CD4-positive, CD25-positive, alpha-beta regulatory T cell (primary cell): Measurements from ENCODE around the gene TRIM68. TPM values are rescaled to one million over a fixed set of nuclear protein-coding genes. Genes with fewer than 3 reads are reported as not detected.

Experiments used
- ATAC-seq, 2 donors: fragments of 150-1000 bp; cut with Tn5 transposase; one replicate each; pipeline ENCODE4 v1.10.0; 2021; ENCODE audit warnings: low read depth in 2 of 2, moderate number of reproducible peaks in 2 of 2, moderate library complexity in 1 of 2
- DNase-seq, 3 donors: peaks; one replicate each; pipeline versions ENCODE4 v3.0.0 to v3.0.0-alpha.2; 2012 to 2022; ENCODE audit warnings: mixed read lengths in 1 of 3
- H3K27ac ChIP-seq: one replicate; pipeline ENCODE4 v1.7.0; 2013; ENCODE audit warnings: mild to moderate bottlenecking, low read length; ENCODE audit not compliant: insufficient read depth, poor library complexity, severe bottlenecking
- H3K27me3 ChIP-seq: one replicate; pipeline ENCODE4 v1.7.0; 2013; ENCODE audit warnings: low read length; ENCODE audit not compliant: control insufficient read depth, insufficient read depth
- H3K36me3 ChIP-seq: one replicate; pipeline ENCODE4 v1.7.0; 2013; ENCODE audit warnings: mild to moderate bottlenecking, low read length, moderate library complexity; ENCODE audit not compliant: control insufficient read depth, insufficient read depth
- H3K4me1 ChIP-seq: 2 replicates; pipeline ENCODE4 v1.7.0; 2013; ENCODE audit warnings: mild to moderate bottlenecking, low read length; ENCODE audit not compliant: insufficient read depth, control insufficient read depth, poor library complexity, severe bottlenecking
- H3K4me3 ChIP-seq: one replicate; pipeline ENCODE4 v1.7.0; 2013; ENCODE audit warnings: low read depth, mild to moderate bottlenecking, low read length, moderate library complexity
- H3K9me3 ChIP-seq, 2 experiments: 1 replicate in 1 of 2; 2 replicates in 1 of 2; pipeline ENCODE4 v1.7.0; 2013; ENCODE audit warnings: low read length in 2 of 2, mild to moderate bottlenecking in 1 of 2, moderate library complexity in 1 of 2; ENCODE audit not compliant: control insufficient read depth in 2 of 2
- H3K27ac Mint-ChIP-seq, 3 donors: one replicate each; pipeline ENCODE4 v1.8.0; 2020 to 2022; ENCODE audit warnings: mild to moderate bottlenecking in 3 of 3, mixed read lengths in 3 of 3, moderate library complexity in 2 of 3
- H3K27me3 Mint-ChIP-seq: one replicate; pipeline ENCODE4 v1.8.0; 2022; ENCODE audit warnings: mild to moderate bottlenecking, mixed read lengths
- H3K36me3 Mint-ChIP-seq: one replicate; pipeline ENCODE4 v1.8.0; 2020; ENCODE audit warnings: mixed read lengths
- H3K4me1 Mint-ChIP-seq, 4 donors: one replicate each; pipeline ENCODE4 v1.8.0; 2020 to 2022; ENCODE audit warnings: mixed read lengths in 4 of 4, mild to moderate bottlenecking in 1 of 4
- H3K4me3 Mint-ChIP-seq, 4 donors: one replicate each; pipeline ENCODE4 v1.8.0; 2020 to 2022; ENCODE audit warnings: mild to moderate bottlenecking in 4 of 4, mixed read lengths in 4 of 4, moderate library complexity in 3 of 4
- H3K9me3 Mint-ChIP-seq, 7 donors: one replicate each; pipeline ENCODE4 v1.8.0; 2020 to 2022; ENCODE audit warnings: mixed read lengths in 7 of 7, mild to moderate bottlenecking in 3 of 7, moderate library complexity in 2 of 7
- polyA plus RNA-seq, 4 donors: library from polyadenylated mRNA; unstranded; fragments of 300-500 nt; fragmentation: Illumina TruSeq; gene quantifications; one replicate each; pipeline ENCODE4 v1.2.3, GENCODE V29; 2021
- total RNA-seq: library from RNA; stranded (reverse); gene quantifications from one replicate; pipeline ENCODE4 v1.2.3, GENCODE V29; 2022

Gene TRIM68
- total and polyA plus RNA-seq, 5 donors from 2014 or later = 10.1 to 22.3 (median 17.9) TPM

GRCh38 chr11:4619514-4619913, 11.5 kb upstream of the TRIM68 start:
- peaks cover 16% of the 10 kb centered on the region for H3K27me3 ChIP-seq
- Mint-ChIP-seq H3K27ac (no peak overlapping the region), H3K4me3 (no peak overlapping the region), H3K27me3 (peaks cover 14% of the 10 kb centered on the region), H3K36me3 (no peaks in the 10 kb centered on the region), H3K4me1 (no peaks in the 10 kb centered on the region), H3K9me3 (no peaks in the 10 kb centered on the region)
- H3K4me1 ChIP-seq = no peaks in the 10 kb centered on the region
- no peaks in the 10 kb centered on the region for H3K36me3 ChIP-seq
- no peak for ATAC-seq
- H3K9me3 ChIP-seq = no peaks in the 10 kb centered on the region
- no peak overlapping the region for H3K27ac ChIP-seq
- no peak for DNase-seq
- no peak overlapping the region for H3K4me3 ChIP-seq

- ATAC-seq (no peak), DNase-seq (no peak)
- no peaks in the 10 kb centered on the region for H3K4me1 Mint-ChIP-seq
- no peak overlapping the region for H3K27ac Mint-ChIP-seq
- Histone ChIP-seq H3K27me3 (peaks cover 13% of the 10 kb centered on the region), H3K4me3 (no peak overlapping the region), H3K36me3 (no peaks in the 10 kb centered on the region), H3K27ac (no peak overlapping the region), H3K9me3 (no peaks in the 10 kb centered on the region), H3K4me1 (no peaks in the 10 kb centered on the region)
- no peaks in the 10 kb centered on the region for H3K36me3 Mint-ChIP-seq
- H3K9me3 Mint-ChIP-seq = peaks cover 0 to 1% (median 0%) of the 10 kb centered on the region in 7 donors
- peaks cover 7% of the 10 kb centered on the region for H3K27me3 Mint-ChIP-seq
- no peak overlapping the region for H3K4me3 Mint-ChIP-seq
Measured at GRCh38 chr11:4615856-4616444, 7.9 kb upstream of the TRIM68 start.

GRCh38 chr11:4611986-4612385, 4.0 kb upstream of the TRIM68 start:
- peaks cover 0 to 1% (median 0%) of the 10 kb centered on the region in 7 donors for H3K9me3 Mint-ChIP-seq
- H3K27me3 Mint-ChIP-seq = peaks cover 7% of the 10 kb centered on the region
- no peak for ATAC-seq
- no peak overlapping the region for H3K4me3 Mint-ChIP-seq
- no peak for DNase-seq
- peaks cover 7% of the 10 kb centered on the region for H3K27me3 ChIP-seq
- H3K27ac ChIP-seq = no peak overlapping the region
- peaks cover 12 to 36% (median 30%) of the 10 kb centered on the region in 4 donors for H3K4me1 Mint-ChIP-seq
- no peak overlapping the region for H3K27ac Mint-ChIP-seq
- peaks cover 21% of the 10 kb centered on the region for H3K4me1 ChIP-seq
- H3K36me3 Mint-ChIP-seq = no peaks in the 10 kb centered on the region
- H3K9me3 ChIP-seq = no peaks in the 10 kb centered on the region
- no peak overlapping the region for H3K4me3 ChIP-seq
- no peaks in the 10 kb centered on the region for H3K36me3 ChIP-seq

GRCh38 chr11:4610258-4610935, 2.4 kb upstream of the TRIM68 start:
- ATAC-seq (no peak), DNase-seq (peak in 2 of 3 donors; percentile 19 to 51)
- H3K27ac Mint-ChIP-seq = peak overlapping the region; percentile 49 to 99 (median 97)
- Histone ChIP-seq H3K4me1 (peaks cover 31% of the 10 kb centered on the region), H3K9me3 (no peaks in the 10 kb centered on the region), H3K4me3 (peak overlapping the region; percentile 75), H3K27ac (peak overlapping the region; percentile 80), H3K36me3 (no peaks in the 10 kb centered on the region), H3K27me3 (peaks cover 3% of the 10 kb centered on the region)
- peaks cover 7% of the 10 kb centered on the region for H3K27me3 Mint-ChIP-seq
- H3K4me1 Mint-ChIP-seq = peaks cover 22 to 51% (median 40%) of the 10 kb centered on the region in 4 donors
- H3K9me3 Mint-ChIP-seq = peaks cover 0 to 1% (median 0%) of the 10 kb centered on the region in 7 donors
- H3K4me3 Mint-ChIP-seq = peak overlapping the region; percentile 22 to 84 (median 69)
- no peaks in the 10 kb centered on the region for H3K36me3 Mint-ChIP-seq

GRCh38 chr11:4607096-4607495, 935 bp downstream of the TRIM68 start:
- H3K4me1 Mint-ChIP-seq = peaks cover 31 to 63% (median 43%) of the 10 kb centered on the region in 4 donors

GRCh38 chr11:4606231-4607015, 1.6 kb downstream of the TRIM68 start:
- DNase-seq (no peak), ATAC-seq (no peak)
- H3K4me1 ChIP-seq = peaks cover 31% of the 10 kb centered on the region
- H3K27me3 Mint-ChIP-seq = no peaks in the 10 kb centered on the region
- H3K4me1 Mint-ChIP-seq = peaks cover 31 to 63% (median 43%) of the 10 kb centered on the region in 4 donors
- H3K27ac ChIP-seq = no peak overlapping the region
- H3K9me3 Mint-ChIP-seq = no peaks in the 10 kb centered on the region
- H3K36me3 Mint-ChIP-seq = peaks cover 29% of the 10 kb centered on the region
- H3K4me3 Mint-ChIP-seq = peak overlapping the region; percentile 84 to 97 (median 96)
- peak overlapping the region; percentile 94 for H3K4me3 ChIP-seq
- H3K27me3 ChIP-seq = no peaks in the 10 kb centered on the region
- H3K36me3 ChIP-seq = peaks cover 27% of the 10 kb centered on the region
- H3K27ac Mint-ChIP-seq = peak overlapping the region in 2 of 3 donors; percentile 95 to 97
- no peaks in the 10 kb centered on the region for H3K9me3 ChIP-seq

More at GRCh38 chr11:4607096-4607495, 935 bp downstream of the TRIM68 start:
- H3K4me3 Mint-ChIP-seq = peak overlapping the region; percentile 84 to 97 (median 96)
- Histone ChIP-seq H3K4me1 (peaks cover 31% of the 10 kb centered on the region), H3K4me3 (peak overlapping the region; percentile 94), H3K27ac (no peak overlapping the region), H3K36me3 (peaks cover 20% of the 10 kb centered on the region), H3K27me3 (no peaks in the 10 kb centered on the region), H3K9me3 (no peaks in the 10 kb centered on the region)
- ATAC-seq (no peak), DNase-seq (peak in 1 of 3 donors; percentile 10)
- peak overlapping the region; percentile 8 to 97 (median 95) for H3K27ac Mint-ChIP-seq
- no peaks in the 10 kb centered on the region for H3K9me3 Mint-ChIP-seq
- H3K27me3 Mint-ChIP-seq = no peaks in the 10 kb centered on the region
- peaks cover 25% of the 10 kb centered on the region for H3K36me3 Mint-ChIP-seq

GRCh38 chr11:4605057-4605456, 3.0 kb downstream of the TRIM68 start:
- Histone ChIP-seq H3K9me3 (no peaks in the 10 kb centered on the region), H3K27me3 (no peaks in the 10 kb centered on the region), H3K36me3 (peaks cover 40% of the 10 kb centered on the region), H3K27ac (no peak overlapping the region), H3K4me1 (peaks cover 24% of the 10 kb centered on the region), H3K4me3 (no peak overlapping the region)
- H3K36me3 Mint-ChIP-seq = peaks cover 43% of the 10 kb centered on the region
- no peak for DNase-seq
- H3K4me3 Mint-ChIP-seq = peak overlapping the region in 2 of 4 donors; percentile 8 to 33
- ATAC-seq = no peak
- no peaks in the 10 kb centered on the region for H3K9me3 Mint-ChIP-seq
- peaks cover 25 to 57% (median 38%) of the 10 kb centered on the region in 4 donors for H3K4me1 Mint-ChIP-seq
- peak overlapping the region in 1 of 3 donors; percentile 45 for H3K27ac Mint-ChIP-seq
- no peaks in the 10 kb centered on the region for H3K27me3 Mint-ChIP-seq
